ENCODE measurements around the gene TTC13.
"Not testable (repeated sequence)": the region's sequence is repeated elsewhere in the genome, so short reads cannot be mapped to it uniquely, and the experiment has no call there.

Gene TTC13

GRCh38 chr1:230985711-230986110, 7.0 kb upstream of the TTC13 start:
- DNase-seq: peak in 1 of 2 experiments; percentile 14

- not testable (repeated sequence) for DNase-seq
Observed at GRCh38 chr1:230984622-230985515, 6.2 kb upstream of the TTC13 start.

- DNase-seq: no peak
Observed at GRCh38 chr1:230983811-230984210, 5.2 kb upstream of the TTC13 start.

- DNase-seq: no peak
Observed at GRCh38 chr1:230982696-230983095, 4.0 kb upstream of the TTC13 start.

- no peak for DNase-seq
Observed at GRCh38 chr1:230979952-230980351, 1.3 kb upstream of the TTC13 start.

GRCh38 chr1:230979389-230979716, 692 bp upstream of the TTC13 start:
- no peak for DNase-seq

GRCh38 chr1:230977761-230978490, 735 bp downstream of the TTC13 start:
- peak in 1 of 2 experiments; percentile 63 for DNase-seq

- DNase-seq: no peak
Observed at GRCh38 chr1:230976825-230977747, 1.6 kb downstream of the TTC13 start.

GRCh38 chr1:230976360-230976759, 2.3 kb downstream of the TTC13 start:
- no peak for DNase-seq

GRCh38 chr1:230975636-230976035, 3.0 kb downstream of the TTC13 start:
- no peak for DNase-seq

- no peak for DNase-seq
Observed at GRCh38 chr1:230972855-230973271, 5.8 kb downstream of the TTC13 start.

GRCh38 chr1:230971771-230972170, 6.9 kb downstream of the TTC13 start:
- DNase-seq: no peak

- no peak for DNase-seq
Observed at GRCh38 chr1:230970432-230970831, 8.2 kb downstream of the TTC13 start.

- DNase-seq: no peak
Observed at GRCh38 chr1:230966358-230966873, 12.2 kb downstream of the TTC13 start.

- DNase-seq: no peak
Observed at GRCh38 chr1:230965535-230965934, 13.1 kb downstream of the TTC13 start.

- DNase-seq: no peak
Observed at GRCh38 chr1:230964896-230965295, 13.8 kb downstream of the TTC13 start.

GRCh38 chr1:230958370-230958769, 20.3 kb downstream of the TTC13 start:
- no peak for DNase-seq

- DNase-seq: no peak
Observed at GRCh38 chr1:230957580-230957989, 21.1 kb downstream of the TTC13 start.

- no peak for DNase-seq
Observed at GRCh38 chr1:230950404-230950803, 28.3 kb downstream of the TTC13 start.

GRCh38 chr1:230948903-230949302, 29.8 kb downstream of the TTC13 start:
- no peak for DNase-seq

- DNase-seq: no peak
Observed at GRCh38 chr1:230948301-230948700, 30.4 kb downstream of the TTC13 start.

GRCh38 chr1:230943048-230943593, 35.5 kb downstream of the TTC13 start:
- DNase-seq: no peak

GRCh38 chr1:230940848-230941247, 37.8 kb downstream of the TTC13 start:
- no peak for DNase-seq

Data from NCI-H526 (cell line).